Gastroesophageal sphincter (tissue), 4 donors: Measurements from ENCODE around the gene NXT2. TPM values are rescaled to one million over a fixed set of nuclear protein-coding genes. Genes with fewer than 3 reads are reported as not detected.

Experiments used
- ATAC-seq: fragments of 150-250 bp; one replicate; pipeline ENCODE4 v1.9.1; 2016; ENCODE audit warnings: mild to moderate bottlenecking, moderate library complexity
- H3K27ac ChIP-seq, 4 donors: fragments of 200-600 bp; sonication (generic) in 3 of 4; 1 replicate in 3 of 4; 2 replicates in 1 of 4; pipeline ENCODE4 v1.5.1; 2016 to 2019
- H3K27me3 ChIP-seq: fragments of 200-600 bp; sonication (generic); one replicate; pipeline ENCODE4 v1.5.1; 2019
- H3K36me3 ChIP-seq, 2 donors: fragments of 200-600 bp; sonication (generic); one replicate each; pipeline ENCODE4 v1.5.1; 2019; ENCODE audit warnings: control low read depth in 1 of 2
- H3K4me1 ChIP-seq, 3 donors: fragments of 200-600 bp; sonication (generic); 1 replicate in 2 of 3; 2 replicates in 1 of 3; pipeline ENCODE4 v1.5.1; 2016 to 2019; ENCODE audit warnings: control low read depth in 2 of 3
- H3K4me3 ChIP-seq, 2 donors: fragments of 200-600 bp; sonication (generic); one replicate each; pipeline ENCODE4 v1.5.1; 2019; ENCODE audit warnings: mild to moderate bottlenecking in 1 of 2, moderate library complexity in 1 of 2
- H3K9me3 ChIP-seq, 3 donors: fragments of 200-600 bp; sonication (generic); one replicate each; pipeline ENCODE4 v1.5.1; 2017 to 2019; ENCODE audit warnings: control low read depth in 2 of 3
- EP300 ChIP-seq: sonication (generic); formaldehyde crosslinking; IDR thresholded peaks from one replicate; pipeline ENCODE4 v1.6.1; 2017; ENCODE audit warnings: antibody characterized with exemption, mild to moderate bottlenecking
- POLR2A ChIP-seq, 2 donors: fragments of 450-650 bp; IDR thresholded peaks; one replicate each; pipeline ENCODE4 v1.6.1; 2017; ENCODE audit warnings: antibody characterized with exemption in 2 of 2, mild to moderate bottlenecking in 2 of 2, moderate library complexity in 1 of 2
- POLR2AphosphoS5 ChIP-seq: sonication (generic); formaldehyde crosslinking; IDR thresholded peaks from one replicate; pipeline ENCODE4 v1.6.1; 2017; ENCODE audit warnings: antibody characterized with exemption
- WGBS, 2 donors: methylation state at CpG; one replicate each; pipeline ENCODE4 v1.1.5; 2018; ENCODE audit warnings: low coverage in 1 of 2; 5-methylcytosine and 5-hydroxymethylcytosine counted together
- total RNA-seq, 4 donors: library from RNA; depleted of rRNA; stranded (reverse); fragments of >200 nt; gene quantifications; one replicate each; pipeline ENCODE4 v1.1.0, GENCODE V29; 2016
- TF ChIP-seq, protein P1 (sequence below), 4 experiments: fragments of 200-600 bp in 2 of 4; fragments of 450-650 bp in 2 of 4; sonication (generic) in 1 of 4; IDR thresholded peaks; one replicate each; pipeline ENCODE4 v1.5.1; 2017 to 2019; ENCODE audit warnings: antibody characterized with exemption in 4 of 4, mild to moderate bottlenecking in 2 of 4, moderate library complexity in 2 of 4

Gene NXT2
- total RNA-seq, 4 donors from 2014 or later: 3.8 to 7.1 (median 5.7) TPM

GRCh38 chrX:109577055-109577454, 40.4 kb downstream of the NXT2 start:
- Histone ChIP-seq H3K27ac (no peak overlapping the region), H3K4me3 (no peak overlapping the region), H3K4me1 (no peaks in the 10 kb centered on the region), H3K27me3 (no peaks in the 10 kb centered on the region), H3K36me3 (no peaks in the 10 kb centered on the region), H3K9me3 (no peaks in the 10 kb centered on the region)
- 51 to 90% methylated on average over 2 of the region's 2 CpGs for WGBS, 2 donors
- ATAC-seq: no peak
- TF ChIP-seq, protein P1, sequence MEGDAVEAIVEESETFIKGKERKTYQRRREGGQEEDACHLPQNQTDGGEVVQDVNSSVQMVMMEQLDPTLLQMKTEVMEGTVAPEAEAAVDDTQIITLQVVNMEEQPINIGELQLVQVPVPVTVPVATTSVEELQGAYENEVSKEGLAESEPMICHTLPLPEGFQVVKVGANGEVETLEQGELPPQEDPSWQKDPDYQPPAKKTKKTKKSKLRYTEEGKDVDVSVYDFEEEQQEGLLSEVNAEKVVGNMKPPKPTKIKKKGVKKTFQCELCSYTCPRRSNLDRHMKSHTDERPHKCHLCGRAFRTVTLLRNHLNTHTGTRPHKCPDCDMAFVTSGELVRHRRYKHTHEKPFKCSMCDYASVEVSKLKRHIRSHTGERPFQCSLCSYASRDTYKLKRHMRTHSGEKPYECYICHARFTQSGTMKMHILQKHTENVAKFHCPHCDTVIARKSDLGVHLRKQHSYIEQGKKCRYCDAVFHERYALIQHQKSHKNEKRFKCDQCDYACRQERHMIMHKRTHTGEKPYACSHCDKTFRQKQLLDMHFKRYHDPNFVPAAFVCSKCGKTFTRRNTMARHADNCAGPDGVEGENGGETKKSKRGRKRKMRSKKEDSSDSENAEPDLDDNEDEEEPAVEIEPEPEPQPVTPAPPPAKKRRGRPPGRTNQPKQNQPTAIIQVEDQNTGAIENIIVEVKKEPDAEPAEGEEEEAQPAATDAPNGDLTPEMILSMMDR (IDR thresholded peaks at IDR 0.05): no peak

GRCh38 chrX:109578916-109579315, 42.3 kb downstream of the NXT2 start:
- Histone ChIP-seq H3K4me3 (no peak overlapping the region), H3K27me3 (no peaks in the 10 kb centered on the region), H3K27ac (no peak overlapping the region), H3K9me3 (no peaks in the 10 kb centered on the region), H3K36me3 (no peaks in the 10 kb centered on the region), H3K4me1 (no peaks in the 10 kb centered on the region)
- 67% methylated on average over 1 of the region's 1 CpG; no CpG with 5 or more reads in 1 of the 2 donors for WGBS, 2 donors
- TF ChIP-seq, protein P1 (IDR thresholded peaks at IDR 0.05): no peak
- TF ChIP-seq EP300 (no peak), POLR2A (IDR thresholded peaks at IDR 0.05) (no peak), POLR2AphosphoS5 (no peak)
- no peak for ATAC-seq

- no peaks in the 10 kb centered on the region for H3K9me3 ChIP-seq
- no peak overlapping the region for H3K27ac ChIP-seq
- no peaks in the 10 kb centered on the region for H3K4me1 ChIP-seq
- H3K27me3 ChIP-seq: no peaks in the 10 kb centered on the region
- H3K36me3 ChIP-seq: no peaks in the 10 kb centered on the region
- no peak for ATAC-seq
- TF ChIP-seq, protein P1 (IDR thresholded peaks at IDR 0.05): no peak
- TF ChIP-seq POLR2AphosphoS5 (no peak), POLR2A (IDR thresholded peaks at IDR 0.05) (no peak), EP300 (no peak)
- no CpG with 5 or more reads among the region's 7 CpGs for WGBS, 2 donors
- H3K4me3 ChIP-seq: no peak overlapping the region
Measured at GRCh38 chrX:109585488-109585887, 48.8 kb downstream of the NXT2 start.

- no peak for ATAC-seq
- TF ChIP-seq POLR2A (IDR thresholded peaks at IDR 0.05) (no peak), POLR2AphosphoS5 (no peak), EP300 (no peak)
- TF ChIP-seq, protein P1 (IDR thresholded peaks at IDR 0.05): no peak
- Histone ChIP-seq H3K27ac (no peak overlapping the region), H3K36me3 (no peaks in the 10 kb centered on the region), H3K4me1 (no peaks in the 10 kb centered on the region), H3K9me3 (no peaks in the 10 kb centered on the region), H3K4me3 (no peak overlapping the region), H3K27me3 (no peaks in the 10 kb centered on the region)
- WGBS, 2 donors: 68 to 70% methylated on average over 2 to 4 of the region's 4 CpGs
Measured at GRCh38 chrX:109590176-109590575, 53.5 kb downstream of the NXT2 start.

Other genes starting within 250 kb of the NXT2 start
- gene GUCY2F, start 54.8 kb upstream of the NXT2 start, total RNA-seq: not detected
- gene KCNE5, start 88.3 kb downstream of the NXT2 start, total RNA-seq: under 1 TPM in 2 of 4 donors, not detected in 2; 0.35 to 0.42 TPM
- gene ACSL4, start 196.4 kb downstream of the NXT2 start, total RNA-seq: 10 to 100 TPM; 43.0 to 96.5 (median 53.1) TPM